Smooth muscle cell (in vitro differentiated cells): ENCODE data around the gene TOR1AIP1. TPM values are rescaled to one million over a fixed set of nuclear protein-coding genes. Genes with fewer than 3 reads are reported as not detected.

Experiments used
- DNase-seq: peaks from one replicate; lab custom pipeline; 2025; ENCODE audit not compliant: unreplicated experiment; lab: John Stamatoyannopoulos, UW
- H2AFZ ChIP-seq: fragments of 200-600 bp; sonication (generic); 2 replicates; pipeline ENCODE4 v1.6.0; 2016; ENCODE audit warnings: antibody characterized with exemption, low read depth, mild to moderate bottlenecking
- H3F3A ChIP-seq: fragments of 200-600 bp; sonication (generic); 2 replicates; pipeline ENCODE4 v1.6.0; 2017; ENCODE audit warnings: antibody characterized with exemption, low read depth
- H3K27ac ChIP-seq: fragments of 200-600 bp; sonication (generic); 2 replicates; pipeline ENCODE4 v1.5.1; 2016; ENCODE audit warnings: low read depth, mild to moderate bottlenecking
- H3K27me3 ChIP-seq: fragments of 200-600 bp; sonication (generic); 2 replicates; pipeline ENCODE4 v1.6.1; 2016; ENCODE audit warnings: low read depth, mild to moderate bottlenecking
- H3K36me3 ChIP-seq: fragments of 200-600 bp; sonication (generic); 2 replicates; pipeline ENCODE4 v1.5.1; 2016; ENCODE audit warnings: low read depth
- H3K4me1 ChIP-seq: fragments of 200-600 bp; sonication (generic); 2 replicates; pipeline ENCODE4 v1.5.1; 2016; ENCODE audit warnings: low read depth
- H3K4me2 ChIP-seq: fragments of 200-600 bp; sonication (generic); 2 replicates; pipeline ENCODE4 v1.6.0; 2016; ENCODE audit warnings: mild to moderate bottlenecking
- H3K4me3 ChIP-seq: fragments of 200-600 bp; sonication (generic); 2 replicates; pipeline ENCODE4 v1.5.1; 2016; ENCODE audit warnings: mild to moderate bottlenecking
- H3K79me2 ChIP-seq: fragments of 200-600 bp; sonication (generic); 2 replicates; pipeline ENCODE4 v1.6.0; 2016; ENCODE audit warnings: low read depth, mild to moderate bottlenecking
- H3K9ac ChIP-seq: fragments of 200-600 bp; sonication (generic); 2 replicates; pipeline ENCODE4 v1.6.0; 2016; ENCODE audit warnings: low read depth
- H3K9me3 ChIP-seq: fragments of 200-600 bp; sonication (generic); replicated peaks from 2 replicates; pipeline ENCODE4 v1.5.1; 2016; ENCODE audit warnings: low read depth
- H4K20me1 ChIP-seq: fragments of 200-600 bp; sonication (generic); 2 replicates; pipeline ENCODE4 v1.6.0; 2016; ENCODE audit warnings: low read depth
- CTCF ChIP-seq: fragments of 200-600 bp; sonication (generic); IDR thresholded peaks from 2 replicates; pipeline ENCODE4 v1.5.1; 2017; ENCODE audit warnings: borderline replicate concordance, mild to moderate bottlenecking, antibody characterized with exemption; ENCODE audit not compliant: insufficient read depth, poor library complexity, severe bottlenecking
- WGBS: methylation state at CpG from one replicate; pipeline ENCODE4 v1.1.7; 2016; ENCODE audit warnings: low lambda C conversion rate; 5-methylcytosine and 5-hydroxymethylcytosine counted together
- polyA plus RNA-seq: library from polyadenylated mRNA; unstranded; fragments of >200 nt; fragmentation: Nextera tagmentation; extraction: Ambion mirVana; gene quantifications from 2 replicates; pipeline ENCODE4 v1.2.1, GENCODE V29; 2016
- total RNA-seq: library from RNA; depleted of rRNA; stranded (reverse); fragments of >200 nt; gene quantifications from 2 replicates; pipeline ENCODE4 v1.2.3, GENCODE V29; 2014

The TOR1AIP1 gene
- total and polyA plus RNA-seq, 2 experiments from 2014 or later: 25.8 to 36.5 TPM

GRCh38 chr1:179910934-179911333 lies 28.8 kb downstream of the TOR1AIP1 start:
- no peaks in the 10 kb centered on the region for H3K79me2 ChIP-seq
- no peaks in the 10 kb centered on the region for H3F3A ChIP-seq
- 83% methylated on average over 1 of the region's 1 CpG for WGBS
- H3K4me3 ChIP-seq: no peak overlapping the region
- no peak overlapping the region for H3K9ac ChIP-seq
- H3K4me1 ChIP-seq: no peaks in the 10 kb centered on the region
- H3K27me3 ChIP-seq: no peaks in the 10 kb centered on the region
- H3K36me3 ChIP-seq: peaks cover 13% of the 10 kb centered on the region
- H2AFZ ChIP-seq: no peak overlapping the region
- no peak for DNase-seq
- no peak for TF ChIP-seq CTCF
- H3K4me2 ChIP-seq: no peak overlapping the region
- H3K27ac ChIP-seq: no peak overlapping the region
- H4K20me1 ChIP-seq: no peaks in the 10 kb centered on the region
- H3K9me3 ChIP-seq: no peaks in the 10 kb centered on the region

- Histone ChIP-seq H2AFZ (no peak overlapping the region), H3K4me1 (no peaks in the 10 kb centered on the region), H3K36me3 (peaks cover 13% of the 10 kb centered on the region), H3K27me3 (no peaks in the 10 kb centered on the region), H3K9ac (no peak overlapping the region), H3K27ac (no peak overlapping the region), H3F3A (no peaks in the 10 kb centered on the region), H3K79me2 (no peaks in the 10 kb centered on the region), H4K20me1 (no peaks in the 10 kb centered on the region), H3K4me2 (no peak overlapping the region), H3K4me3 (no peak overlapping the region), H3K9me3 (no peaks in the 10 kb centered on the region)
- 100% methylated on average over 3 of the region's 3 CpGs for WGBS
- TF ChIP-seq CTCF: no peak
- no peak for DNase-seq
Observed at GRCh38 chr1:179911812-179912211, 29.7 kb downstream of the TOR1AIP1 start.

- H3K36me3 ChIP-seq: peaks cover 25% of the 10 kb centered on the region
- WGBS: 77% methylated on average over 10 of the region's 10 CpGs
- peaks cover 13% of the 10 kb centered on the region for H3K4me1 ChIP-seq
- no peaks in the 10 kb centered on the region for H3F3A ChIP-seq
- no peak for TF ChIP-seq CTCF
- no peak for DNase-seq
- no peak overlapping the region for H3K9ac ChIP-seq
- H3K79me2 ChIP-seq: no peaks in the 10 kb centered on the region
- no peak overlapping the region for H3K4me2 ChIP-seq
- H3K27me3 ChIP-seq: no peaks in the 10 kb centered on the region
- H3K9me3 ChIP-seq: no peaks in the 10 kb centered on the region
- no peak overlapping the region for H3K27ac ChIP-seq
- no peak overlapping the region for H2AFZ ChIP-seq
- H4K20me1 ChIP-seq: no peaks in the 10 kb centered on the region
- no peak overlapping the region for H3K4me3 ChIP-seq
Observed at GRCh38 chr1:179917601-179918429, 35.7 kb downstream of the TOR1AIP1 start.

- no peak for DNase-seq
Observed at GRCh38 chr1:179921472-179921871, 39.4 kb downstream of the TOR1AIP1 start.

More at GRCh38 chr1:179921472-179921871, 39.4 kb downstream of the TOR1AIP1 start:
- Histone ChIP-seq H3K9ac (no peak overlapping the region), H3K36me3 (peaks cover 19% of the 10 kb centered on the region), H3F3A (no peaks in the 10 kb centered on the region), H3K4me1 (peaks cover 13% of the 10 kb centered on the region), H3K9me3 (no peaks in the 10 kb centered on the region), H3K27ac (no peak overlapping the region), H3K79me2 (no peaks in the 10 kb centered on the region), H3K4me3 (no peak overlapping the region), H2AFZ (no peak overlapping the region), H4K20me1 (no peaks in the 10 kb centered on the region), H3K4me2 (no peak overlapping the region), H3K27me3 (no peaks in the 10 kb centered on the region)
- WGBS: 87% methylated on average over 1 of the region's 1 CpG
- TF ChIP-seq CTCF: no peak
